ENCODE results near the gene THSD4. TPM values are rescaled to one million over a fixed set of nuclear protein-coding genes. Genes with fewer than 3 reads are reported as not detected.

Gene THSD4
- total RNA-seq, 1 experiment from 2014 or later = 36.3 TPM

DNA sequence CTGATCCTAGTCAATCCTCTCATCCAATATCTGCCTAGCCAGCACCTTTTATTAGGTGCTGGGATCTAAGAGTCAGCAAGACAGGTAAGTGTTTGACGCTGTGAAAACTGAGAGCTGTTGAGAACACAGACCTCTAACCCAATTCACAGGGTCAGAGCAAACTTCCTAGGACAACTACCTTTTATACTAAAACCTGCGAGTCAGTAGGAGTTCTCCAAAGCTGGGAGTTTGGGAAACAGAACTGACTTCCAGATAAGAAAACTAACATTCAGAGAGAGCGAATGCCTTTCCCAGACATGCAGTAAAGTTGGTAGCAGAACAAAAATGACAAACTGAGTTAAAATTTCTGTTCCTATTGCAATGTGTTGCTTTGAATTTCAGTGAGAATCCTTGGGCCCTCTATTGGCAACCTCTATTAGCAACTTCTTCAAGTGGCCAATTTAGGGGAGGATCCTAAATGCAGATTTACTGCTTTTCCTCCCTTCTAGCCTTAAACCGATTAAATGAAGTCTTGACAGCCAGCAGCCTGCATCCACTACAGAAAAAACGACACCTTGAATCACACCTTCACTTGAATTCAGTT, 706.4 kb downstream of the THSD4 start:
- no peak for DNase-seq (ENCODE audit: unreplicated experiment)
- CTCF ChIA-PET = no interaction called here
- no TSS peak for BruUV-seq (replicated peaks)
- Mint-ChIP-seq H3K36me3 (ENCODE audit: insufficient read depth, unreplicated experiment) (peaks cover 29% of the 10 kb centered on the region), H3K27me3 (ENCODE audit: insufficient read depth, unreplicated experiment) (no peaks in the 10 kb centered on the region), H3K4me3 (ENCODE audit: unreplicated experiment) (no peak overlapping the region), H3K9me3 (ENCODE audit: unreplicated experiment) (no peaks in the 10 kb centered on the region), H3K4me1 (ENCODE audit: insufficient read depth, unreplicated experiment) (no peaks in the 10 kb centered on the region), H3K27ac (ENCODE audit: low read depth, unreplicated experiment) (no peak overlapping the region)
- POLR2A ChIA-PET = no interaction called here
- intact Hi-C loops (cut with micrococcal nuclease) = no loop called here
- TF ChIP-seq, protein P1, sequence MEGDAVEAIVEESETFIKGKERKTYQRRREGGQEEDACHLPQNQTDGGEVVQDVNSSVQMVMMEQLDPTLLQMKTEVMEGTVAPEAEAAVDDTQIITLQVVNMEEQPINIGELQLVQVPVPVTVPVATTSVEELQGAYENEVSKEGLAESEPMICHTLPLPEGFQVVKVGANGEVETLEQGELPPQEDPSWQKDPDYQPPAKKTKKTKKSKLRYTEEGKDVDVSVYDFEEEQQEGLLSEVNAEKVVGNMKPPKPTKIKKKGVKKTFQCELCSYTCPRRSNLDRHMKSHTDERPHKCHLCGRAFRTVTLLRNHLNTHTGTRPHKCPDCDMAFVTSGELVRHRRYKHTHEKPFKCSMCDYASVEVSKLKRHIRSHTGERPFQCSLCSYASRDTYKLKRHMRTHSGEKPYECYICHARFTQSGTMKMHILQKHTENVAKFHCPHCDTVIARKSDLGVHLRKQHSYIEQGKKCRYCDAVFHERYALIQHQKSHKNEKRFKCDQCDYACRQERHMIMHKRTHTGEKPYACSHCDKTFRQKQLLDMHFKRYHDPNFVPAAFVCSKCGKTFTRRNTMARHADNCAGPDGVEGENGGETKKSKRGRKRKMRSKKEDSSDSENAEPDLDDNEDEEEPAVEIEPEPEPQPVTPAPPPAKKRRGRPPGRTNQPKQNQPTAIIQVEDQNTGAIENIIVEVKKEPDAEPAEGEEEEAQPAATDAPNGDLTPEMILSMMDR (IDR thresholded peaks at IDR 0.05; ENCODE audit: unreplicated experiment) = no peak

DNA sequence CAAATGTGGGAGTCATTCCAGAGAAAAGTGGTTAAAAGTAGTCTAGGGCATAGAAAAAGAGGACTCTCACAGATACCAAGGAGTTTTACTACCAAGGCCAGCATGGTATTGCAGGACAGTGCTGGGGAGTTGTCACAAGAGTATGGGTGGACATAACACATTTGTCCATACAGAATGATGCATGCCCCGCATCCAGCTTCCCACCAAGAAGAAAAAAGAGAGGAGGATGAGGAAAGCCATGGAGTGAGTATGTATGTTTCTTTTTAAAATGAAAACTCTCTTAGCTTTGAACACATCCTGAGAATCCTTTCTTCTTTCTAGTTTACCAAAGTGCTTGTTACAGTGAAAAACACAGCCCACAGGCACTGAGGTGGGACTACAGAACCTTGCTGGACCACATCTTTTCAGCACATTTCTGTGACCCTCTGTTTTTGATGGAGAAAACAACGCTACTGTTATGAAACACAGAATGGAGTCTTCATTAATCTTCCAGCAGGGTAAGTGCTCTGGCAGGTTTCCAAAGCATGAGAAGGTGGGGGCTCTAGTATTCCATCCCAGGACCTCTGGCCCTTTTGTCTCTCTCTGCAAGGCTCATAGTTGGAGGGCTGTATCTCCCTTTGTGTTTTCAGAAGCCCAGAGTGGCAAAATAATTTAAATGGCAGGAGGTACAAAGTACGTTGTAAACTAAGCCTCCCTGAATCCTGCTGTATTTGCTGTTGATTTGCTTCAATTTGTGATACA, 707.8 kb downstream of the THSD4 start:
- CTCF ChIA-PET = interaction anchor here (0.5 kb wide), 1 partner anchor 627 kb away, joined by 3 read pairs; no protein-coding TSS in a partner anchor
- Mint-ChIP-seq H3K27ac (ENCODE audit: low read depth, unreplicated experiment) (no peak overlapping the region), H3K9me3 (ENCODE audit: unreplicated experiment) (no peaks in the 10 kb centered on the region), H3K4me1 (ENCODE audit: insufficient read depth, unreplicated experiment) (no peaks in the 10 kb centered on the region), H3K36me3 (ENCODE audit: insufficient read depth, unreplicated experiment) (peaks cover 33% of the 10 kb centered on the region), H3K27me3 (ENCODE audit: insufficient read depth, unreplicated experiment) (no peaks in the 10 kb centered on the region), H3K4me3 (ENCODE audit: unreplicated experiment) (no peak overlapping the region)
- DNase-seq (ENCODE audit: unreplicated experiment) = no peak
- POLR2A ChIA-PET = no interaction called here
- BruUV-seq (replicated peaks) = no TSS peak
- intact Hi-C loops (cut with micrococcal nuclease) = no loop called here
- TF ChIP-seq, protein P1 (IDR thresholded peaks at IDR 0.05; ENCODE audit: unreplicated experiment) = no peak

DNA sequence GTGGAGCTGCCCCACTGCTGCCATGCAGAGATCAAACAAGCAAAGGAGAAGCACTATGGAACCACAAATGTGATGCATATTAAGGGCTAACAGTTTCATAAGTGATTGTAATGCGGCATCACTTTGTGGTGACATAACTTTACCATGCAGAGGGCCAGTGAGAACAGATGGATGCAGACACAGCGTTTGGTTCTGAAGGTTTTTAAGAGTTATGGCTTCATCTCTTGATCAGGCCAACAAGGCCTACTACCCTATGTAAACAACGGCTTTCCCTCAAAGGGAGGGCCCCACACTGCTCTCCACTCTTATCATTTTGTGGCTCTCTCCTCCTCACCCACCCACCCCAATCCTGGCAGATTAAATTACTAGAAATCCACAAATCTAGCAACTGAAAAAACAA, 708.5 kb downstream of the THSD4 start:
- POLR2A ChIA-PET = no interaction called here
- Mint-ChIP-seq H3K4me3 (ENCODE audit: unreplicated experiment) (no peak overlapping the region), H3K27ac (ENCODE audit: low read depth, unreplicated experiment) (no peak overlapping the region), H3K4me1 (ENCODE audit: insufficient read depth, unreplicated experiment) (no peaks in the 10 kb centered on the region), H3K27me3 (ENCODE audit: insufficient read depth, unreplicated experiment) (no peaks in the 10 kb centered on the region), H3K36me3 (ENCODE audit: insufficient read depth, unreplicated experiment) (peaks cover 27% of the 10 kb centered on the region), H3K9me3 (ENCODE audit: unreplicated experiment) (no peaks in the 10 kb centered on the region)
- CTCF ChIA-PET = no interaction called here
- BruUV-seq (replicated peaks) = no TSS peak
- no peak for DNase-seq (ENCODE audit: unreplicated experiment)
- TF ChIP-seq, protein P1 (IDR thresholded peaks at IDR 0.05; ENCODE audit: unreplicated experiment) = no peak
- intact Hi-C loops (cut with micrococcal nuclease) = no loop called here

DNA sequence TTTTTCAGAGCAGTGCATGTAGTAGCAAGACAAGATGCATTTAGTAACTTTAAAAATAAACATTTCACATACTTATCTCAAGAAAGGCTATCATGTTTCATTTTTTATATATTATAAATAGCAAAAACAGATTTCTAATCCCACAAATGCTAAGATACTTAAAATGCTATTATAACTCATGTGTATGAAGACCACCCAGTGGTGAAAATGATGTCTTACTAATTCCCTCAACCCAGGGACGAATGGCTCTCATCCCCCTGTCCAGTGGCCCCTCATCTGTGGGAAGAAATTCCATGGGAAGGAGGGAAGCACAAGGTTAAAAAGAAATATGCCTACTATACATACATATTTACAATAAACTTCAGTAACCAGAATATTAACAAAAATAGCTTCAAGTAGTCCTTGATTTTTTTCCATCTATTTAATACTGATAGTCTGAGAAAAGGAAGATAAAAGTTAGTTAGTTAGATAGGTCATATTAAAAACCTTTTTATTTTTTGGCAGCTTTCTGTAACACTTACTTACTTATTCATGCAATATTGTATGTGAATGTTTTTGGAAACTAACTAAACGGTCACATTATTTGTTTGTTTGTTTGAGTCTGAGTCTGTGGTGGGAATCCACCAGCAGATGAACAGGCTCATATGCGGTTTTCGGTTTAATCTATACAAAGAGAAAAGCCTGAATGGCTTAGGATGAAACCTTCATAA, 709.9 kb downstream of the THSD4 start:
- CTCF ChIA-PET = interaction anchor here (0.7 kb wide), 2 partner anchors 232 to 1001 kb away, joined by 3 read pairs; no protein-coding TSS in a partner anchor
- intact Hi-C loops (cut with micrococcal nuclease) = no loop called here
- Mint-ChIP-seq H3K27ac (ENCODE audit: low read depth, unreplicated experiment) (no peak overlapping the region), H3K4me3 (ENCODE audit: unreplicated experiment) (no peak overlapping the region), H3K4me1 (ENCODE audit: insufficient read depth, unreplicated experiment) (no peaks in the 10 kb centered on the region), H3K27me3 (ENCODE audit: insufficient read depth, unreplicated experiment) (no peaks in the 10 kb centered on the region), H3K9me3 (ENCODE audit: unreplicated experiment) (no peaks in the 10 kb centered on the region), H3K36me3 (ENCODE audit: insufficient read depth, unreplicated experiment) (peaks cover 35% of the 10 kb centered on the region)
- TF ChIP-seq, protein P1 (IDR thresholded peaks at IDR 0.05; ENCODE audit: unreplicated experiment) = no peak
- no peak for DNase-seq (ENCODE audit: unreplicated experiment)
- POLR2A ChIA-PET = no interaction called here
- no TSS peak for BruUV-seq (replicated peaks)

Measured in MCF 10A (cell line).